Mesothelial cell of epicardium (in vitro differentiated cells): ENCODE results near the gene THRB. TPM values are rescaled to one million over a fixed set of nuclear protein-coding genes. Genes with fewer than 3 reads are reported as not detected.

Source experiments
- DNase-seq, 2 experiments: peaks; one replicate each; pipeline ENCODE4 v3.0.0; 2021; ENCODE audit warnings: low spot score in 2 of 2; ENCODE audit not compliant: unreplicated experiment in 2 of 2
- H3K27ac Mint-ChIP-seq: 2 replicates; pipeline ENCODE4 v1.8.0; 2021; ENCODE audit warnings: mixed read lengths
- H3K27me3 Mint-ChIP-seq: 2 replicates; pipeline ENCODE4 v1.8.0; 2021; ENCODE audit warnings: low read depth, mixed read lengths
- H3K36me3 Mint-ChIP-seq: 2 replicates; pipeline ENCODE4 v1.8.0; 2021; ENCODE audit warnings: mixed read lengths
- H3K4me1 Mint-ChIP-seq: 2 replicates; pipeline ENCODE4 v1.8.0; 2021; ENCODE audit warnings: mixed read lengths
- H3K4me3 Mint-ChIP-seq: 2 replicates; pipeline ENCODE4 v1.8.0; 2021; ENCODE audit warnings: mild to moderate bottlenecking, moderate library complexity, mixed read lengths
- H3K9me3 Mint-ChIP-seq: 2 replicates; pipeline ENCODE4 v1.8.0; 2021; ENCODE audit warnings: mixed read lengths
- CTCF ChIP-seq: fragments of 200-600 bp; sonication (generic); IDR thresholded peaks from one replicate; pipeline ENCODE4 v1.5.0; 2021; ENCODE audit warnings: antibody characterized with exemption; ENCODE audit not compliant: unreplicated experiment
- total RNA-seq: library from RNA; stranded (reverse); gene quantifications from 3 replicates; pipeline ENCODE4 v1.2.1, GENCODE V29; 2021

The THRB gene
- total RNA-seq, 1 donor from 2014 or later, result 3.4 TPM

- Mint-ChIP-seq H3K4me1 (peaks cover 5% of the 10 kb centered on the region), H3K27ac (no peak overlapping the region), H3K36me3 (no peaks in the 10 kb centered on the region), H3K9me3 (no peaks in the 10 kb centered on the region), H3K27me3 (no peaks in the 10 kb centered on the region), H3K4me3 (no peak overlapping the region)
- no peak for DNase-seq
- no peak for TF ChIP-seq CTCF
These were observed 252.5 kb downstream of the THRB start for GRCh38 chr3:24242012-24242698.

GRCh38 chr3:24240306-24240705 is 254.3 kb downstream of the THRB start:
- Mint-ChIP-seq H3K36me3 (no peaks in the 10 kb centered on the region), H3K4me3 (no peak overlapping the region), H3K9me3 (no peaks in the 10 kb centered on the region), H3K4me1 (peaks cover 5% of the 10 kb centered on the region), H3K27me3 (no peaks in the 10 kb centered on the region), H3K27ac (no peak overlapping the region)
- TF ChIP-seq CTCF, result no peak
- DNase-seq, result no peak

GRCh38 chr3:24237971-24238706 is 256.5 kb downstream of the THRB start:
- Mint-ChIP-seq H3K4me3 (no peak overlapping the region), H3K36me3 (no peaks in the 10 kb centered on the region), H3K9me3 (no peaks in the 10 kb centered on the region)

GRCh38 chr3:24235121-24235520 is 259.5 kb downstream of the THRB start:
- Mint-ChIP-seq H3K36me3 (no peaks in the 10 kb centered on the region), H3K27ac (no peak overlapping the region), H3K4me1 (peaks cover 10% of the 10 kb centered on the region), H3K9me3 (no peaks in the 10 kb centered on the region), H3K27me3 (no peaks in the 10 kb centered on the region), H3K4me3 (no peak overlapping the region)
- TF ChIP-seq CTCF, result no peak
- DNase-seq, result no peak

More at GRCh38 chr3:24237971-24238706, 256.5 kb downstream of the THRB start:
- peak; percentile 58 for TF ChIP-seq CTCF
- peaks cover 14% of the 10 kb centered on the region for H3K4me1 Mint-ChIP-seq
- H3K27ac Mint-ChIP-seq, result peak overlapping the region; percentile 54
- DNase-seq, result no peak
- no peaks in the 10 kb centered on the region for H3K27me3 Mint-ChIP-seq

GRCh38 chr3:24232784-24233183 is 261.9 kb downstream of the THRB start:
- DNase-seq, result no peak
- no peak overlapping the region for H3K27ac Mint-ChIP-seq
- no peak overlapping the region for H3K4me3 Mint-ChIP-seq
- H3K27me3 Mint-ChIP-seq, result no peaks in the 10 kb centered on the region
- no peaks in the 10 kb centered on the region for H3K9me3 Mint-ChIP-seq
- TF ChIP-seq CTCF, result no peak
- peaks cover 9% of the 10 kb centered on the region for H3K4me1 Mint-ChIP-seq
- H3K36me3 Mint-ChIP-seq, result no peaks in the 10 kb centered on the region
